ENCODE measurements around the gene DKC1.

- no peak for TF ChIP-seq POLR2AphosphoS5 (IDR thresholded peaks at IDR 0.05; ENCODE audit: low read depth)
- TF ChIP-seq CTCF (conservative IDR thresholded peaks at IDR 0.05; ENCODE audit: low read depth in 2 of 2), result no peak
- TF ChIP-seq STAT1 (IDR thresholded peaks at IDR 0.05; ENCODE audit: unreplicated experiment), result no peak
- TF ChIP-seq EZH2 (IDR thresholded peaks at IDR 0.05; ENCODE audit: low read depth, unreplicated experiment), result no peak
- TF ChIP-seq EZH2phosphoT487 (IDR thresholded peaks at IDR 0.05; ENCODE audit: unreplicated experiment), result no peak
- TF ChIP-seq JUNB (IDR thresholded peaks at IDR 0.05; ENCODE audit: unreplicated experiment), result no peak
- TF ChIP-seq ZNF114 (CRISPR knock-in tag; IDR thresholded peaks at IDR 0.05), result no peak
- TF ChIP-seq REST (IDR thresholded peaks at IDR 0.05; ENCODE audit: unreplicated experiment), result no peak
- no peak for TF ChIP-seq CREB1 (CRISPR knock-in tag; IDR thresholded peaks at IDR 0.05; ENCODE audit: low read depth)
- TF ChIP-seq ETS1 (IDR thresholded peaks at IDR 0.05), result no peak
- TF ChIP-seq NANOG (IDR thresholded peaks at IDR 0.05; ENCODE audit: borderline replicate concordance), result no peak
- no peak for TF ChIP-seq ZNF331 (CRISPR knock-in tag; IDR thresholded peaks at IDR 0.05; ENCODE audit: low read depth)
Measured at GRCh38 chrX:154824638-154825037, 62.0 kb downstream of the DKC1 start.

Data from GM23338 (cell line).